Mesothelial cell of epicardium (in vitro differentiated cells): Measurements from ENCODE around the gene EFL1. TPM values are rescaled to one million over a fixed set of nuclear protein-coding genes. Genes with fewer than 3 reads are reported as not detected.

Experiments
- DNase-seq, 2 experiments: peaks; one replicate each; pipeline ENCODE4 v3.0.0; 2021; ENCODE audit warnings: low spot score in 2 of 2; ENCODE audit not compliant: unreplicated experiment in 2 of 2
- H3K27ac Mint-ChIP-seq: 2 replicates; pipeline ENCODE4 v1.8.0; 2021; ENCODE audit warnings: mixed read lengths
- H3K27me3 Mint-ChIP-seq: 2 replicates; pipeline ENCODE4 v1.8.0; 2021; ENCODE audit warnings: low read depth, mixed read lengths
- H3K36me3 Mint-ChIP-seq: 2 replicates; pipeline ENCODE4 v1.8.0; 2021; ENCODE audit warnings: mixed read lengths
- H3K4me1 Mint-ChIP-seq: 2 replicates; pipeline ENCODE4 v1.8.0; 2021; ENCODE audit warnings: mixed read lengths
- H3K4me3 Mint-ChIP-seq: 2 replicates; pipeline ENCODE4 v1.8.0; 2021; ENCODE audit warnings: mild to moderate bottlenecking, moderate library complexity, mixed read lengths
- H3K9me3 Mint-ChIP-seq: 2 replicates; pipeline ENCODE4 v1.8.0; 2021; ENCODE audit warnings: mixed read lengths
- total RNA-seq: library from RNA; stranded (reverse); gene quantifications from 3 replicates; pipeline ENCODE4 v1.2.1, GENCODE V29; 2021
- TF ChIP-seq, protein P1 (sequence below): fragments of 200-600 bp; sonication (generic); IDR thresholded peaks from one replicate; pipeline ENCODE4 v1.5.0; 2021; ENCODE audit warnings: antibody characterized with exemption; ENCODE audit not compliant: unreplicated experiment

The EFL1 gene
- total RNA-seq, 1 donor from 2014 or later: 24.5 TPM

GRCh38 chr15:82186161-82186560, 76.4 kb downstream of the EFL1 start:
- no peaks in the 10 kb centered on the region for H3K9me3 Mint-ChIP-seq
- TF ChIP-seq, protein P1, sequence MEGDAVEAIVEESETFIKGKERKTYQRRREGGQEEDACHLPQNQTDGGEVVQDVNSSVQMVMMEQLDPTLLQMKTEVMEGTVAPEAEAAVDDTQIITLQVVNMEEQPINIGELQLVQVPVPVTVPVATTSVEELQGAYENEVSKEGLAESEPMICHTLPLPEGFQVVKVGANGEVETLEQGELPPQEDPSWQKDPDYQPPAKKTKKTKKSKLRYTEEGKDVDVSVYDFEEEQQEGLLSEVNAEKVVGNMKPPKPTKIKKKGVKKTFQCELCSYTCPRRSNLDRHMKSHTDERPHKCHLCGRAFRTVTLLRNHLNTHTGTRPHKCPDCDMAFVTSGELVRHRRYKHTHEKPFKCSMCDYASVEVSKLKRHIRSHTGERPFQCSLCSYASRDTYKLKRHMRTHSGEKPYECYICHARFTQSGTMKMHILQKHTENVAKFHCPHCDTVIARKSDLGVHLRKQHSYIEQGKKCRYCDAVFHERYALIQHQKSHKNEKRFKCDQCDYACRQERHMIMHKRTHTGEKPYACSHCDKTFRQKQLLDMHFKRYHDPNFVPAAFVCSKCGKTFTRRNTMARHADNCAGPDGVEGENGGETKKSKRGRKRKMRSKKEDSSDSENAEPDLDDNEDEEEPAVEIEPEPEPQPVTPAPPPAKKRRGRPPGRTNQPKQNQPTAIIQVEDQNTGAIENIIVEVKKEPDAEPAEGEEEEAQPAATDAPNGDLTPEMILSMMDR: no peak
- no peak for DNase-seq
- no peaks in the 10 kb centered on the region for H3K27me3 Mint-ChIP-seq
- H3K36me3 Mint-ChIP-seq: peaks cover 5% of the 10 kb centered on the region
- H3K4me1 Mint-ChIP-seq: peaks cover 10% of the 10 kb centered on the region
- H3K4me3 Mint-ChIP-seq: no peak overlapping the region
- H3K27ac Mint-ChIP-seq: no peak overlapping the region

GRCh38 chr15:82184776-82185175, 77.8 kb downstream of the EFL1 start:
- no peak overlapping the region for H3K27ac Mint-ChIP-seq

GRCh38 chr15:82184355-82184754, 78.2 kb downstream of the EFL1 start:
- no peak overlapping the region for H3K27ac Mint-ChIP-seq
- DNase-seq: no peak
- no peak overlapping the region for H3K4me3 Mint-ChIP-seq
- H3K36me3 Mint-ChIP-seq: peaks cover 2% of the 10 kb centered on the region
- H3K27me3 Mint-ChIP-seq: no peaks in the 10 kb centered on the region
- TF ChIP-seq, protein P1: no peak
- H3K4me1 Mint-ChIP-seq: peaks cover 7% of the 10 kb centered on the region
- H3K9me3 Mint-ChIP-seq: no peaks in the 10 kb centered on the region

More at GRCh38 chr15:82184776-82185175, 77.8 kb downstream of the EFL1 start:
- H3K4me3 Mint-ChIP-seq: no peak overlapping the region
- no peaks in the 10 kb centered on the region for H3K27me3 Mint-ChIP-seq
- TF ChIP-seq, protein P1: no peak
- no peaks in the 10 kb centered on the region for H3K9me3 Mint-ChIP-seq
- peaks cover 2% of the 10 kb centered on the region for H3K36me3 Mint-ChIP-seq
- DNase-seq: no peak
- H3K4me1 Mint-ChIP-seq: peaks cover 7% of the 10 kb centered on the region

DNA sequence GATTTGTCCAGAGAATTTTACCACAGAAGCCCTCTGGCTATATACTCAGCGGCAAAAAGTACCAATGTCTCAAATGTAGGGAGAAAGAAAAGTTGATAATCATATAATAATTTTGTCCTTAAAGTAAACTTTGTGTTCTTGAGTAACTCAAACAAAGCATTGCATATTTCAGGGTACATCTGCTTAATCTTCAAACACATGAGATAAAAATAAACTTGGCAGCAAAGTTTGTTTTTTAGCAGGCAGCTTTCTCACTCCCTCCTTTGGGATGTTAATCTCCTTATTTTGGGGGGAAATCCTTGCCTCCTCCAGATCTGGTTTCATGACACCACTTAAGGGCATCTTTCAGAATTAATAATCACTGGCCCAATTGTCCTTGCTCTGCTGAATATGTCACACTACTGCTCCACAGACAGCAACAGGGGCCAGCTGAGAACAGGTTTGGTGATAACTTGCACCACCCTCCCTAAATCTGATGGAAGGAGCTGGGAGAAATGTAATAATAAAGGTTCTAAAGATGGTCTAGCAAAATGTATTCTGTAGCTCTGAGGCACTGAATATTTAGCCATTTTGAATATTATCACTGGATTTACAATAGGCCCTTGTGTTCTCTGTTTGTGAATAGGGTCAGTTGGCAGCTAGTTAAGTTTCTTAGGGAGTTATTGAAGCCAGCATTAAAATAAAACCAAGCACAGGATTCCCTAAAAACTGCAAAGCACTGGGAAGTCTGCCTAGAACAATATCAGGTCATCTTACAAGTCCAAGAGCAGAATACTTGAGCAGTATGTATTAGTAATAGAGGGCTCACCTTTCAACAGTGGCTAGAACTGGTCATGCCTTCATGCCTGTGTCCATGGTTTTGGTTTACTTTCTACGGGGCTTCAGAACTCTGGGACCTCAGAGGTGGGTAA, 79.2 kb downstream of the EFL1 start:
- TF ChIP-seq, protein P1: no peak
- Mint-ChIP-seq H3K36me3 (no peaks in the 10 kb centered on the region), H3K4me3 (no peak overlapping the region), H3K4me1 (peaks cover 8% of the 10 kb centered on the region), H3K9me3 (no peaks in the 10 kb centered on the region), H3K27ac (peak overlapping the region; percentile 21), H3K27me3 (no peaks in the 10 kb centered on the region)
- DNase-seq: no peak

- DNase-seq: no peak
- Mint-ChIP-seq H3K27ac (no peak overlapping the region), H3K36me3 (no peaks in the 10 kb centered on the region), H3K9me3 (no peaks in the 10 kb centered on the region), H3K4me1 (peaks cover 20% of the 10 kb centered on the region), H3K27me3 (no peaks in the 10 kb centered on the region), H3K4me3 (no peak overlapping the region)
- TF ChIP-seq, protein P1: no peak
Measured at GRCh38 chr15:82181371-82181770, 81.2 kb downstream of the EFL1 start.
